ENCODE measurements around the gene GARIN3. TPM values are rescaled to one million over a fixed set of nuclear protein-coding genes. Genes with fewer than 3 reads are reported as not detected.
"Not testable (repeated sequence)": the region's sequence is repeated elsewhere in the genome, so short reads cannot be mapped to it uniquely, and the experiment has no call there.

Gene GARIN3
- not detected in 2 replicates for total RNA-seq (2014; rRNA removed; shearing (Covaris generic))

DNA sequence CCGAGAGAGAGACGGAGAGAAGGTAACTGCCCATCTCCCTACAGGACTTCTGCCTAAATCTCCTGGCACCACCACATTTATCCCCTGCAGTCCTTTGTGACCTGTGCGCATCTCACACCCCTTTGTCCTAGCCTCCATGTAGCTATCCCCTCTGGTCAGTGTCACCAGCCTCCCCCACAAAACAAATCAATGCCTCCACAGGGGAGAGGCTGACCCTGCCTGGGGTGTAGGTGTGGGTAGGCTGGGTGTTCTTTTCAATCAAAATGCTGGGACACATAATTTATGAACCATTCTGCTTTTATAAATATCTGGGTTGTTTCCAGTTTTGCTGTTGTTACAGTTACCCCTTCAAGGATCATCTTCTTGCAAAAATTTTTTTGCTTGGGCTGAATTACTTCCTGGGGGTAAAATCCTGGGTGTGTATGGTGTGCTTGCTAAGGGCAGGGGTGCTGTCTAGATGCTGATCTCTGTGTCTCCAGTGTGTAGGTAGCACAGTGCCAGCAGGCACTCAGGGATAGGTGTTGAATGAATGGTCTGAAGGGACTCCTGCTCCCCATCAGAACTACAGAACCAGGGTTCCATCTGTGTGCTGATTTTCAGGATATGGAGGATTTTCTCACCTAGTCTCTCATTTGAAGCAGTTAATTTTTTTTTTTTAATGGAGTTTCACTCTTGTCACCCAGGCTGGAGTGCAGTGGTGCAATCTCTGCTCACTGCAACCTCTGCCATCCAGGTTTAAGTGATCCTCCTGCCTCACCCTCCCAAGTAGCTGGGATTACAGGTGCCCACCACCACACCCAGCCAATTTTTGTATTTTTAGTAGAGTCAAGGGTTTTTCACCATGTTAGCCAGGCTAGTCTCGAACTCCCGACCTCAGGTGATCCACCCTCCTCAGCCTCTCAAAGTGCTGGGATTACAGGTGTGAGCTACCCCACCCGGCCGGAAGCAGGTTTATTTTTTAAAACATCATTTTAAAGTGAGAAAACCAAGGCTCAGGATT is at the start of gene GARIN3:
TSS of gene GARIN3 (minus strand) at position 51 of the 1,000 bp plus-strand sequence. CDS start 96 bp downstream, outside the sequence.
- no peak for DNase-seq (ENCODE audit: low spot score)

GRCh38 chr5:157215514-157216167 is 49.6 kb upstream of the GARIN3 start:
- DNase-seq (ENCODE audit: low spot score) = no peak

GRCh38 chr5:157214861-157215513 is 48.9 kb upstream of the GARIN3 start:
- no peak for DNase-seq (ENCODE audit: low spot score)

DNA sequence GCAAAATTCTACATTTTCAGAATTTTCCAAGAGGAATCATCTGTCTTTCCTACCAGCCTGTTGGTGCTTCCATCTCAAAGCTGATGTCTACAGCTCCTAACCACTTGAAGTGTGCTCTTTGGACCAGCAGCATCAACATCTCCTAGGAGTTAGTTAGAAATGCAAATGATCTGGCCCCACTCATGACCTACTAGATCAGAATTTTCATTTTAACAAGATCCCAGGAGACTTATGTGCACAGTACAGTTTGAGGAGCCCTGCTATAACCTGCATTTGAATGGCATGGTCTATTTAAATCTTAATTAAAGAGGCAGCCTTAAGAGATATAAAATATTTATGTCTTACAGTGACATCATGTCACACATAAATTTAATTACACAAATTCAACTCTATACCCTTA is 48.4 kb upstream of the GARIN3 start:
- no peak for DNase-seq (ENCODE audit: low spot score)

- DNase-seq (ENCODE audit: low spot score) = no peak
These were observed 47.6 kb upstream of the GARIN3 start for GRCh38 chr5:157213527-157214243.

GRCh38 chr5:157212307-157212706 is 46.2 kb upstream of the GARIN3 start:
- no peak for DNase-seq (ENCODE audit: low spot score)

- not testable (repeated sequence) for DNase-seq (ENCODE audit: low spot score)
These were observed 44.6 kb upstream of the GARIN3 start for GRCh38 chr5:157210652-157211051.

DNA sequence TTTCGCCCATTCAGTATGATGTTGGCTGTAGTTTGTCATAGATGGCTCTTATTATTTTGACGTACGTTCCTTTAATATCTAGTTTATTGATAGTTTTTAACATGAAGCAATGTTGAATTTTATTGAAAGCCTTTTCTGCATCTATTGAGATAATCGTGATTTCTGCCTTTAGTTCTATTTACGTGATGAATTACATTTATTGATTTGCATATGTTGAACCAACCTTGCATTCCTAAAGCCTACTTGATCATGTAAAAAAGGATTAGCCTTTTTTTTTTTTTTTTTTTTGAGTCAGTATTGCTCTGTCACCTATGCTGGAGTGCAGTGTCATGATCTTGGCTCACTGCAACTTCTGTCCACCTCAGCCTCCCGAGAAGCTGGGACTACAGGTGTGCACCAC is 39.6 kb upstream of the GARIN3 start:
- no peak for DNase-seq (ENCODE audit: low spot score)

GRCh38 chr5:157204765-157205164 is 38.7 kb upstream of the GARIN3 start:
- no peak for DNase-seq (ENCODE audit: low spot score)

GRCh38 chr5:157203417-157203816 is 37.4 kb upstream of the GARIN3 start:
- no peak for DNase-seq (ENCODE audit: low spot score)

GRCh38 chr5:157201857-157202256 is 35.8 kb upstream of the GARIN3 start:
- DNase-seq (ENCODE audit: low spot score) = no peak

DNA sequence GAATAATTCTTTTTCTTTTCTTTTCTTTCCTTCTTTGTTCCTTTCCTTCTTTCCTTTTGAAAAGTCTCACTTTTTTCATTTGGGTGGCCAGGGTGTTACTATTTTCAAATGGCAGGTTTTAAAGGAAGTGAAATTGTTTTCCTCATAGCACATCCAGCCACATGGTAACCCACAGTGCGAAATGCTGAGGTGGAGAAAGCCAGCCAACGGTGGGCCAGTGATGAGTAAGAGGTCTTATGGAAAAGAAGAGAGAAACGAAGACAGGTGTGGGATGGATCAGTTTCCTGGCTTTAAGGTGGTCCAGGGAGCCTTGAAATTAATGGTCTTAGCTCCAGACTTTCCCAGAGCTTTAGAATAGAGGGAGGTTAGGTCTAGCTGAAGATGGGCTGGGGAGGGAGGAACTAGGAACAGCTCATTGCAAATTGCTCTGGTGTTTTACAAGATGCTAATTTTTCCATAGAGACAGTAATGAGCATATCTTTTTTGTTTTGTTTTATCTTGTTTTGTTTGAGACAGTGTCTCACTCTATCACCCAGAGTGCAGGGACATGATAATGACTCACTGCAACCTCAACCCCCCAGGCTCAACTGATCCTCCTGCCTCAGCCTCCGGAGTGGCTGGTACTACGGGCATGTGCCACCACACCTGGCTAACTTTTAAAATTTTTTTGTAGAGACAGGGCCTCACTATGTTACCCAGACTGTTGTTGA is 32.4 kb upstream of the GARIN3 start:
- no peak for DNase-seq (ENCODE audit: low spot score)

DNA sequence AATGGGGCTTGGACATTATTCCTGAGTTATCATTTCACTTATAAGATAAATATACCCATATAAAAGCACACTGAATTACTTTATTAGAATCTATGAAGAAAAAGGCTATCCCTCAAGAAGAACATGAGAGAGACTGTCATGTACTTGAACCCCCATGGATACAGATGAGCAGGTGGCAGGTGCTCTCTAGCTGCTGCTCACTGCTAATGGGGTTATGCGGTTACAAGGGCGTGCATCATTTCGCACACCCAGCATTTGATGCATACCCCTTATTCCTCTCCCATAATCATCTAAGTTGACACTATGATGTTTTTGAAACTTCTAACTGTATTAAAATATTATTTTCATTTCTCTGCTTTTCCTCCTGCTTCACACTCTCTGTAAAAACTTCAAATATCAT is 31.0 kb upstream of the GARIN3 start:
- DNase-seq (ENCODE audit: low spot score) = no peak

GRCh38 chr5:157196045-157196444 is 30.0 kb upstream of the GARIN3 start:
- no peak for DNase-seq (ENCODE audit: low spot score)

DNA sequence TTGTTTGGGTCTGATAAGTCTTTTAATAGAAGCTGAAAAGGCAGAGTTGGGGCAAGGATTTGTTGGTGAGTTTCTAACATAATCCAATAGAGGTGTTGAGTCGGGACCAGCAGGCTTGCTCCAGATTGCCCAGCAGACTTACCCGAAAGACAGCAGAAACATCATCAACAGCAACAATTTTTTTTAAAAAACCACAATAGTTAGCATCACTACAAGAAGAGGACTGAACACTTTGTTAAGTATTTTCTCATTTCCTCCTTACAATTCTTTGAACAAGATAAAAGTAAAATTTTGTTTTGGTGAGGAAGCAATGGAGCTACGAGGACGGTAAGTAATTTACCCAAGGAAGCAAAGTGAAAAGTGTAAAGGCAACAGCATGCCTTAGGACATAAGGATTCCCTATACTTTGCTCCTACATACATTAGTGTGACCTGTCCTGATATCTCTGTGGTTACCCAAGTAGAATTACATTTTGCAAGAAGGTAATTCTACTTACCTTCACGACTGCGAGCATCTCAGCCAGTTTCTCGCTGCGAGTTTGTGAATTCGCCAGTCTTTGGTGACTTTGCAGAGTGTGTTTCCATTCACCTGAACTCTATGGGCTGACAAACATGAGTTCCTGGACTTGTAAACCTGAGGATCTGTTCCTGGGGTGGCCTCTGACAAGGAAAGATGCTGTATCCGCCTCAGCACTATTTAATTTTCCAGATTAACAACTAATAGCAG is 27.8 kb upstream of the GARIN3 start:
- DNase-seq (ENCODE audit: low spot score) = no peak

GRCh38 chr5:157189223-157189622 is 23.2 kb upstream of the GARIN3 start:
- no peak for DNase-seq (ENCODE audit: low spot score)

DNA sequence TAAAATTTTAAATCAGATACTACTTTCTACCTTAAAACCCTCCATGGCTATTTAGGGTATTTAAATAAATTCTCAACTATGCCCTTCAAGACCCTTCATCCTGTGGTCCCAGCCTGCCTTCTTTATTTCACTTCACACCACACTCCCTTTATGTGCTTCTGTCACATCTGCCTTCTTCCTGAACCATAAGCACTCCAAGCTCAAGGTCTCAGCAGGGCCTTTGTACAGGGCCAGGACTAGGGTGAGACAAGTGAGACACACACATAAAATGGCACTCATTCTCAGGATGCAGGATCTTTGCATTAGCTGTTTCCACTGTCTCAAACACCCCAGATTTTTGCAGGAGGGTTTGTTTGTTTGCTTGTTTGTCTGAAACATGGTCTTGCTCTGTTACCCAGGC is 22.2 kb upstream of the GARIN3 start:
- no peak for DNase-seq (ENCODE audit: low spot score)

GRCh38 chr5:157187046-157187754 is 21.1 kb upstream of the GARIN3 start:
- DNase-seq (ENCODE audit: low spot score) = no peak

DNA sequence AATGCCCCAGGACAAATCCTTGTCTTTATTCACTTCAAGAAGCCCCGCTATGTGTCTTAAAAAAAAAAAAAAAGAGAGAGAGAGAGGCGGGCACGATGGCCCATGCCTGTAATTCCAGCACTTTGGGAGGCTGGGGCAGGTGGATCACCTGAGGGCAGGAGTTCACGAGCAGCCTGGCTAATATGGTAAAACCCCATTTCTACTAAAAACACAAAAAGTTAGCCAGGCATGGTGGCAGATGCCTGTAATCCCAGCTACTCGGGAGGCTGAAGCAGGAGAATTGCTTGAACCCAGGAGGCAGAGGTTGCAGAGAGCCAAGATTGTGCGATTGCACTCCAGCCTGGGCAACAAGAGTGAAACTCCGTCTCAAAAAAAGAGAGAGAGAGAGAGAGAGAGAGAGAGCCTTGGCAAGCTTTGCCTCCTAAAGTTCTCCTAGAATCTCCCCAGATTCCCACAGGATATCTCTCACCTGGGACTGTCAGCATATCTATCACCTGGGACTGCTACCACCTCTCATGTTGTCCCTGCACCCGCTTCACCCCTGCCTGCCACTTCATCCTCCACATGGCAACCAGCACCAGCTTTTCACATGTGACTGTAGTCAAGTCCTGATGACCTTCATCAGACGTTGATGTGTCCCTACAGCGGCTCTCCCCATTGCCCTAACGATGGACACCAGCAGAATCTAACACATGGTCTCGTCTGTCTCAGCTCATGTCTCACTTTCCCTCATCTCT is 20.4 kb upstream of the GARIN3 start:
- DNase-seq (ENCODE audit: low spot score) = no peak

Measured in HT-29 (cell line).